Heart left ventricle (tissue), 16 donors: Measurements from ENCODE around the gene ZNF423. TPM values are rescaled to one million over a fixed set of nuclear protein-coding genes. Genes with fewer than 3 reads are reported as not detected.

ENCODE experiments used
- ATAC-seq, 4 donors: fragments of 200-7000 bp; cut with Tn5 transposase; one replicate each; pipeline ENCODE4 v1.9.1; 2020 to 2022; ENCODE audit warnings: moderate library complexity in 4 of 4, mild to moderate bottlenecking in 3 of 4, moderate number of reproducible peaks in 1 of 4
- DNase-seq, 5 donors: peaks; one replicate each; pipeline ENCODE4 v3.0.0-alpha.2; 2020
- H3K27ac ChIP-seq, 12 donors: fragments of 200-600 bp; sonication (generic) in 4 of 12; one replicate each; pipeline versions ENCODE4 v1.5.0 to v1.8.0; 2016 to 2022; ENCODE audit warnings: mild to moderate bottlenecking in 2 of 12
- H3K27me3 ChIP-seq, 9 donors: fragments of 200-600 bp; sonication (generic) in 2 of 9; one replicate each; pipeline versions ENCODE4 v1.5.1 to v1.8.0; 2016 to 2022; ENCODE audit warnings: mild to moderate bottlenecking in 3 of 9
- H3K36me3 ChIP-seq, 9 donors: fragments of 200-600 bp; sonication (generic) in 2 of 9; one replicate each; pipeline versions ENCODE4 v1.5.0 to v1.8.0; 2018 to 2022; ENCODE audit warnings: mild to moderate bottlenecking in 2 of 9
- H3K4me1 ChIP-seq, 12 donors: fragments of 200-600 bp; sonication (generic) in 4 of 12; one replicate each; pipeline versions ENCODE4 v1.5.0 to v1.8.0; 2016 to 2022; ENCODE audit warnings: mild to moderate bottlenecking in 3 of 12
- H3K4me3 ChIP-seq, 12 donors: fragments of 200-600 bp; sonication (generic) in 4 of 12; one replicate each; pipeline versions ENCODE4 v1.5.0 to v1.8.0; 2017 to 2022; ENCODE audit warnings: mild to moderate bottlenecking in 9 of 12, moderate library complexity in 4 of 12
- H3K9me3 ChIP-seq, 12 donors: fragments of 200-600 bp; sonication (generic) in 4 of 12; one replicate each; pipeline versions ENCODE4 v1.5.0 to v1.8.0; 2016 to 2022; ENCODE audit warnings: mild to moderate bottlenecking in 1 of 12
- CTCF ChIP-seq, 12 donors: fragments of 200-600 bp; sonication (generic) in 4 of 12; IDR thresholded peaks; one replicate each; pipeline versions ENCODE4 v1.5.0 to v1.8.0; 2018 to 2022; ENCODE audit warnings: antibody characterized with exemption in 12 of 12, mild to moderate bottlenecking in 5 of 12
- POLR2A ChIP-seq, 2 donors: fragments of 450-650 bp; IDR thresholded peaks; one replicate each; pipeline ENCODE4 v1.6.1; 2017; ENCODE audit warnings: antibody characterized with exemption in 2 of 2, mild to moderate bottlenecking in 2 of 2, moderate library complexity in 2 of 2
- WGBS, 4 donors: extraction: QIAGEN DNeasy Blood & Tissue Kit in 2 of 4; methylation state at CpG; one replicate each; pipeline versions ENCODE4 v1.1.5 to v1.1.7; 2013 to 2018; 5-methylcytosine and 5-hydroxymethylcytosine counted together
- intact Hi-C, 10 donors: fragments of 100-400 bp; cut with DNase I; formaldehyde crosslinking; loops; one replicate each; pipeline versions ENCODE4 v1.11.1 to v1.14.2; 2022
- polyA plus RNA-seq, 2 donors: library from polyadenylated mRNA; stranded (reverse); fragments of 200-250 nt; gene quantifications; one replicate each; pipeline ENCODE4 v1.2.3, GENCODE V29; 2013
- total RNA-seq, 9 donors: library from RNA; depleted of rRNA in 2 of 9; stranded (reverse); fragments of >200 nt in 2 of 9; fragmentation: NEBNext Ultra II Directional in 3 of 9; extraction: Animal tissue kit (Norgen Biotek cat#: 25700) in 3 of 9; gene quantifications; one replicate each; pipeline versions ENCODE4 v1.1.0 to v1.2.4, GENCODE V29; 2016 to 2023
- donor health status: ischemic (EF 13 %, LVEDD 7.1; RV severe dilation, severe dysfunction).
- donor health status: healthy with polysubstance abuse.
- donor health status: DM: no; HTN: yes; CAD: no.
- donor health status: DM: no; HTN: no; CAD: no.
- donor health status: ischemic (EF 25% LVEDD 6.9; RV normal size, moderate dysfunction).
- donor health status: ischemic (EF 25% LVEDD 5.7; RV mildly dilated, moderate dysfunction).
- donor health status: healthy.
- donor health status: DM: yes; HTN: yes; CAD: no.
- donor health status: ischemic (EF 35%, LVEDD 5.7; RV mildly dilated, moderate dysfunction).
- donor health status: nonischemic (EF 11% LVEDD 7.7; RV severe dilation, severe dysfunction).
- donor health status: DM: yes; HTN: yes; CAD: no.
- donor health status: PGD.
- donor health status: ischemic (EF 29% LVEDD 5.4; RV normal size, mild dysfunction).
- donor health status: nonischemic (EF 23%, LVEDD 6.1; RV moderate dilation, normal function).

The ZNF423 gene
- total and polyA plus RNA-seq, 11 donors, result 1.8 to 10.4 (median 5.7) TPM

GRCh38 chr16:49526860-49527365 is 329.0 kb downstream of the ZNF423 start:
- Histone ChIP-seq H3K4me3 (no peak overlapping the region), H3K36me3 (peaks cover 0 to 21% (median 9%) of the 10 kb centered on the region in 9 donors), H3K27ac (no peak overlapping the region), H3K27me3 (no peaks in the 10 kb centered on the region), H3K4me1 (peaks cover 0 to 23% (median 0%) of the 10 kb centered on the region in 12 donors), H3K9me3 (no peaks in the 10 kb centered on the region)
- intact Hi-C loops, result no loop called here
- 95 to 97% (median 96%) methylated on average over 9 to 11 of the region's 11 CpGs for WGBS, 4 donors
- no peak for TF ChIP-seq POLR2A (IDR thresholded peaks at IDR 0.05)
- no peak for TF ChIP-seq CTCF (IDR thresholded peaks at IDR 0.05)
- DNase-seq (no peak), ATAC-seq (no peak)

DNA sequence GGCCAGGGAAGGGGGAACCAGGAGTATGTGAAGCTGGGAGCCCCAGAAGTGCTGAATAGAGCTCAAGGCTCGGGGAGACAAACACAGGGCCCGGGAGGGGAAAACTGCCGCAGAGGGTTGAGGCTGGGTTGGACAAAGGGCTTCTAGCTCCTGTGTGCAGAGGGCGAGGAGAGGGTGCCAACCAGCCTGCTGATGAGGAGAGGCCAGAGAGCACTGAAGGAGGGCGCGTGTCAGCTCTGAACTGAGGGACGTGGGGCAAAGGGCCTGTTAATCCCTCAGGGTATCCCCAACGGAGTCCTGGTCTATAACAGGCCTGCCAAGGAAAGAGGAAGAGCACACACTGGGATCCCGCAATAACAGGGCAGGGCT is 331.0 kb downstream of the ZNF423 start:
- TF ChIP-seq POLR2A (IDR thresholded peaks at IDR 0.05) (no peak), CTCF (IDR thresholded peaks at IDR 0.05) (no peak)
- Histone ChIP-seq H3K9me3 (no peaks in the 10 kb centered on the region), H3K36me3 (peaks cover 0 to 27% (median 9%) of the 10 kb centered on the region in 9 donors), H3K27ac (no peak overlapping the region), H3K4me1 (peaks cover 0 to 19% (median 0%) of the 10 kb centered on the region in 12 donors), H3K4me3 (no peak overlapping the region), H3K27me3 (no peaks in the 10 kb centered on the region)
- WGBS, 4 donors, result 72 to 78% (median 76%) methylated on average over 8 to 9 of the region's 9 CpGs
- DNase-seq (no peak), ATAC-seq (no peak)
- intact Hi-C loops, result no loop called here

- no peak overlapping the region for H3K4me3 ChIP-seq
- ATAC-seq (peak in 1 of 4 donors; percentile 13), DNase-seq (no peak)
- 46 to 57% (median 49%) methylated on average over 6 to 14 of the region's 14 CpGs for WGBS, 4 donors
- no peaks in the 10 kb centered on the region for H3K9me3 ChIP-seq
- TF ChIP-seq CTCF (IDR thresholded peaks at IDR 0.05) (no peak), POLR2A (IDR thresholded peaks at IDR 0.05) (no peak)
- intact Hi-C loops, result no loop called here
- H3K4me1 ChIP-seq, result peaks cover 0 to 18% (median 0%) of the 10 kb centered on the region in 12 donors
- no peak overlapping the region for H3K27ac ChIP-seq
- peaks cover 0 to 27% (median 9%) of the 10 kb centered on the region in 9 donors for H3K36me3 ChIP-seq
- no peaks in the 10 kb centered on the region for H3K27me3 ChIP-seq
These were observed 331.5 kb downstream of the ZNF423 start for GRCh38 chr16:49524216-49524946.

GRCh38 chr16:49523435-49524159 is 332.3 kb downstream of the ZNF423 start:
- Histone ChIP-seq H3K27ac (no peak overlapping the region), H3K9me3 (no peaks in the 10 kb centered on the region), H3K4me3 (no peak overlapping the region), H3K4me1 (peaks cover 0 to 10% (median 0%) of the 10 kb centered on the region in 12 donors), H3K36me3 (peaks cover 0 to 30% (median 9%) of the 10 kb centered on the region in 9 donors), H3K27me3 (no peaks in the 10 kb centered on the region)
- intact Hi-C loops, result no loop called here
- no peak for TF ChIP-seq POLR2A (IDR thresholded peaks at IDR 0.05)
- no peak for TF ChIP-seq CTCF (IDR thresholded peaks at IDR 0.05)
- 91 to 94% (median 93%) methylated on average over 15 to 17 of the region's 17 CpGs for WGBS, 4 donors
- ATAC-seq (no peak), DNase-seq (no peak)
